Lower lobe of right lung (tissue), 2 donors: ENCODE results near the gene WAPL. TPM values are rescaled to one million over a fixed set of nuclear protein-coding genes. Genes with fewer than 3 reads are reported as not detected.
A peak's percentile ranks its signal among the peaks of the same experiment; 100 is the strongest.

Experiments
- ATAC-seq, 2 donors: fragments of 200-7000 bp; cut with Tn5 transposase; one replicate each; pipeline ENCODE4 v1.9.1; 2020 to 2022; ENCODE audit warnings: mild to moderate bottlenecking in 2 of 2, moderate library complexity in 2 of 2
- DNase-seq: peaks from one replicate; pipeline ENCODE4 v3.0.0-alpha.2; 2020
- H3K27ac ChIP-seq: fragments of 200-600 bp; one replicate; pipeline ENCODE4 v1.8.0; 2022
- H3K27me3 ChIP-seq: fragments of 200-600 bp; one replicate; pipeline ENCODE4 v1.8.0; 2022; ENCODE audit warnings: low read depth
- H3K36me3 ChIP-seq: fragments of 200-600 bp; one replicate; pipeline ENCODE4 v1.8.0; 2022; ENCODE audit warnings: mild to moderate bottlenecking
- H3K4me1 ChIP-seq: fragments of 200-600 bp; one replicate; pipeline ENCODE4 v1.8.0; 2022
- H3K4me3 ChIP-seq: fragments of 200-600 bp; one replicate; pipeline ENCODE4 v1.8.0; 2022; ENCODE audit warnings: mild to moderate bottlenecking
- H3K9me3 ChIP-seq: fragments of 200-600 bp; one replicate; pipeline ENCODE4 v1.8.0; 2022
- CTCF ChIP-seq: fragments of 200-600 bp; IDR thresholded peaks from one replicate; pipeline ENCODE4 v1.8.0; 2022; ENCODE audit warnings: antibody characterized with exemption, mild to moderate bottlenecking
- intact Hi-C: fragments of 100-400 bp; cut with DNase I; formaldehyde crosslinking; loops from one replicate; pipeline ENCODE4 v1.11.0; 2022
- total RNA-seq: library from RNA; stranded (reverse); fragmentation: NEBNext Ultra II Directional; extraction: Animal tissue kit (Norgen Biotek cat#: 25700); gene quantifications from one replicate; pipeline ENCODE4 v1.2.1, GENCODE V29; 2021
- donor health status: DM: no; HTN: yes; CAD: no; lungs with severe emphysema.

Gene WAPL
- total RNA-seq, 1 donor from 2014 or later, result 38.2 TPM

- no peak overlapping the region for H3K4me3 ChIP-seq
- no peak overlapping the region for H3K27ac ChIP-seq
- peaks cover 17% of the 10 kb centered on the region for H3K4me1 ChIP-seq
- ATAC-seq (no peak), DNase-seq (no peak)
- H3K36me3 ChIP-seq, result peaks cover 40% of the 10 kb centered on the region
- no peaks in the 10 kb centered on the region for H3K27me3 ChIP-seq
- H3K9me3 ChIP-seq, result no peaks in the 10 kb centered on the region
- intact Hi-C loops, result no loop called here
- no peak for TF ChIP-seq CTCF
These were observed 15.1 kb downstream of the WAPL start for GRCh38 chr10:86506499-86506898.

GRCh38 chr10:86506062-86506461, 15.5 kb downstream of the WAPL start:
- Histone ChIP-seq H3K4me1 (peaks cover 17% of the 10 kb centered on the region), H3K27ac (no peak overlapping the region), H3K4me3 (no peak overlapping the region), H3K36me3 (peaks cover 40% of the 10 kb centered on the region), H3K27me3 (no peaks in the 10 kb centered on the region), H3K9me3 (no peaks in the 10 kb centered on the region)
- intact Hi-C loops, result no loop called here
- ATAC-seq (no peak), DNase-seq (no peak)
- TF ChIP-seq CTCF, result no peak

- TF ChIP-seq CTCF, result no peak
- Histone ChIP-seq H3K36me3 (peaks cover 40% of the 10 kb centered on the region), H3K9me3 (no peaks in the 10 kb centered on the region), H3K27me3 (no peaks in the 10 kb centered on the region), H3K4me3 (no peak overlapping the region), H3K4me1 (peaks cover 18% of the 10 kb centered on the region), H3K27ac (no peak overlapping the region)
- ATAC-seq (no peak), DNase-seq (no peak)
- intact Hi-C loops, result no loop called here
These were observed 17.1 kb downstream of the WAPL start for GRCh38 chr10:86504510-86504909.

GRCh38 chr10:86500846-86501245, 20.7 kb downstream of the WAPL start:
- no peaks in the 10 kb centered on the region for H3K27me3 ChIP-seq
- peaks cover 19% of the 10 kb centered on the region for H3K4me1 ChIP-seq
- no peaks in the 10 kb centered on the region for H3K9me3 ChIP-seq
- no peak overlapping the region for H3K4me3 ChIP-seq
- no peak overlapping the region for H3K27ac ChIP-seq
- peaks cover 61% of the 10 kb centered on the region for H3K36me3 ChIP-seq
- DNase-seq (no peak), ATAC-seq (no peak)
- no peak for TF ChIP-seq CTCF
- intact Hi-C loops, result no loop called here

DNA sequence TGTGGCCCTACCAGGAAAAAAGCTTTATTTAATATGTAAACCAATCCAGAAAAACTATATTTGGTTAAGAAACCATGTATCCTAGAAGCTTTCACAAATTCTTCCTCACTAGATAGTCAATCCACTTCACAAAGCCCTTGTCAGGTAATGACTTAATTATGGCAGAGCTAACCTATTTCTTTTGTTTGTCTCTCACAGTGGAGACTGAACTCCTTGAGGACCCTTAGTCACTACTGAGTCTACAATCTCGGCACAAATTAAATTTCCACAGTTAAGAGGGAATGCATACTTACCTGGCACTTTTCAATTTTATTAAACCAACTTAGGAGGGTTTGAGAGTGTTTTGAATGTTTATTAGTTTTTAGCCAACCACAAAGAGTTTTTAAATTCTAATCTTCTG, 23.0 kb downstream of the WAPL start:
- no peak for TF ChIP-seq CTCF
- Histone ChIP-seq H3K4me3 (no peak overlapping the region), H3K9me3 (no peaks in the 10 kb centered on the region), H3K4me1 (peaks cover 17% of the 10 kb centered on the region), H3K27ac (no peak overlapping the region), H3K36me3 (peaks cover 70% of the 10 kb centered on the region), H3K27me3 (no peaks in the 10 kb centered on the region)
- peak in 1 of 2 donors; percentile 92 for ATAC-seq
- no peak for DNase-seq
- intact Hi-C loops, result no loop called here

GRCh38 chr10:86497621-86498020, 24.0 kb downstream of the WAPL start:
- Histone ChIP-seq H3K9me3 (no peaks in the 10 kb centered on the region), H3K36me3 (peaks cover 61% of the 10 kb centered on the region), H3K4me3 (no peak overlapping the region), H3K4me1 (peaks cover 17% of the 10 kb centered on the region), H3K27ac (no peak overlapping the region), H3K27me3 (no peaks in the 10 kb centered on the region)
- no peak for DNase-seq
- ATAC-seq, result no peak
- no peak for TF ChIP-seq CTCF
- intact Hi-C loops, result no loop called here
